ENCODE data around the gene CYB561D2.

The CYB561D2 gene

DNA sequence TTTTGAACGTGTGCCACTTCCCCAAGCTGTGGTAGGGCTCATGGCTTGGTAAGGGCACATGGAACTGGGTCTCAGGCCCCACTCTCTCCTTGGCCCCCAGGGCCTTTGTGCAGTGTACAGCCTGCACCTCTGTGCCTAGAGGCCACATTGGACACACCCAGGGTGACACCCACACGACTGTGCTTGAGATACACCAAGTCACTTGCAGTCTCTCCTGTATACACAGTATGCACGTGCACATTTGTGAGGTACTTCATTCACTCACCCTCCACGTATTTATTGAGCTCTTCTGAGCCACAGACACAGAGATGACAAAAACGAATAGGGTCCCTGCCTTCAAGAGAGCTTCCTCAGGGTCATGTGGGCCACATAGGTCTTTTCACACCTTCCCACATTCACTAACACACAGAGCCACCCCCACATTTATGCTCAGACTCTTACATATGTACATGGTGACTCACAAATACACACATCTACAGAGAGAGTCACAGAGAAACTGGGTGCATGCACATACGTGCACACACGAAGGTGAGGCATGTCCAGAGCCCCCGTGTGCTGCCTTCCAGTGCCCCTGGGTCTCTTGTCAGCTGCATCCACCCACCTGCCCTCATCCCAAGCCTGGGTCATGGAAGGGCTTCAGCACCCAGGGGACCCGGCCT lies 18.5 kb downstream of the CYB561D2 start:
- no peak for DNase-seq

DNA sequence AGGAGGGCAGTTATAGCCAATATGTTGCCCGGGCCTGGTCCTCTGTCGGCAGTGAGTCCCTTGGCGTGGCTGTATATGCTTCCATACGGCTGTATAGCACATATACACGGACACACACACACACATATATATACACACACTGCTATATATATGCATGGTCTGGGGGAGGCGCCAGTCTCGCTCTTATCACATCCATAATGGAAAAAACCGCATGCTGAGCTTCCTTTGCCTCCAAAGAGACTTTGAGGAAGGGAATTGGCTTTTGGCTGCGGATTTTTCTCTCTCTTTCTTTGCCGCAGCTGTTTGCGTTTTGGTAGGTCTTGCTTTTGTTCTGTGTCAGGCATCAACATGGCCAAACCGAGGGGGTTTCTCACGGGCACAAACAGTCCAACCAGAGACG lies 19.9 kb downstream of the CYB561D2 start:
- no peak for DNase-seq

DNA sequence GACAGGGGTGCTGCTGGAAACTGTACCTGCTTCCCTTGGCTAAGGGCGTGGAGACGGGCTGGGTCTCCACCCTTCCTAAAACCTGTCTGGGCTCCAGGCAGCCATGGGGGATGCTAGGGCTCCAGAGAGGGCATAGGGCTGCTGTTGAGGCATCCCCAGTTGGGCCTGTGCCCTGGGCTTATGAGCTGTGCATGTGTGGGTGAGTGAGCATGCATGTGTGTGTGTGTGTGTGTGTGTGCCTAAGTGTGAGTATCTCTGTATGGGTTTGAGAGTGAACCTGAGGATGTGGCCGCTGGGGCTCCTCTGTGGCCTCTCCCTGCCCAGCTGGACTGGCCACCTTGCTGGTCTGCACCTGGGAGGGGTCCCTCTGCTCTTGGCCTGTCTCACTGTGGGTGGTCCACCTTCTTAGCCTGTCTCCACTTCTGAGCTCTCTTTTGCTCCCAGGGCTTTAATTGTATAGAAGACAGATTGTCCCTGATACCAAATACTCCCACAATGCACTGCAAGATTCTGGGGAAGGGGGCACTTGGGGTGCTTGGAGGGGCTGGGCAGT lies 20.5 kb downstream of the CYB561D2 start:
- DNase-seq, result no peak

DNA sequence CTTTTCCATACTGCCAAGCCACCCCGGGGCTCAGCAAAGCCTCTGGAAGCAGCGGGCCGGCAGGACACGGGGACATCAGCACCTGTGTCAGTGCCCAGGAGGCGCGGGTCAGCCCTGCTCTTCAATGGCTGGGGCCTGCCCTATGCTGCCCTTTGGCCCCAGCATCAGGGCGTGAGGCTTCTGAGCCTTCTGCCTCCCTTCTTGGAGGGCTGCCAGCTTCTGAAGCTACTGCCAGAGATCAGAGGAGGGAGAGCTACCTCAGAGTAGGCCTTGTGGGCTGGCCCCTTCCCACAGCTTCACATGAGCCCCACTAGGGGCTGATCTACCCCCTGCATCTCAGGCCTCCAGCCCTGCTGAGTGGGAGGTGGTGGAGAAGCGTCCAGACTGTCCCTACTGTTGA lies 21.7 kb downstream of the CYB561D2 start:
- DNase-seq, result no peak

DNA sequence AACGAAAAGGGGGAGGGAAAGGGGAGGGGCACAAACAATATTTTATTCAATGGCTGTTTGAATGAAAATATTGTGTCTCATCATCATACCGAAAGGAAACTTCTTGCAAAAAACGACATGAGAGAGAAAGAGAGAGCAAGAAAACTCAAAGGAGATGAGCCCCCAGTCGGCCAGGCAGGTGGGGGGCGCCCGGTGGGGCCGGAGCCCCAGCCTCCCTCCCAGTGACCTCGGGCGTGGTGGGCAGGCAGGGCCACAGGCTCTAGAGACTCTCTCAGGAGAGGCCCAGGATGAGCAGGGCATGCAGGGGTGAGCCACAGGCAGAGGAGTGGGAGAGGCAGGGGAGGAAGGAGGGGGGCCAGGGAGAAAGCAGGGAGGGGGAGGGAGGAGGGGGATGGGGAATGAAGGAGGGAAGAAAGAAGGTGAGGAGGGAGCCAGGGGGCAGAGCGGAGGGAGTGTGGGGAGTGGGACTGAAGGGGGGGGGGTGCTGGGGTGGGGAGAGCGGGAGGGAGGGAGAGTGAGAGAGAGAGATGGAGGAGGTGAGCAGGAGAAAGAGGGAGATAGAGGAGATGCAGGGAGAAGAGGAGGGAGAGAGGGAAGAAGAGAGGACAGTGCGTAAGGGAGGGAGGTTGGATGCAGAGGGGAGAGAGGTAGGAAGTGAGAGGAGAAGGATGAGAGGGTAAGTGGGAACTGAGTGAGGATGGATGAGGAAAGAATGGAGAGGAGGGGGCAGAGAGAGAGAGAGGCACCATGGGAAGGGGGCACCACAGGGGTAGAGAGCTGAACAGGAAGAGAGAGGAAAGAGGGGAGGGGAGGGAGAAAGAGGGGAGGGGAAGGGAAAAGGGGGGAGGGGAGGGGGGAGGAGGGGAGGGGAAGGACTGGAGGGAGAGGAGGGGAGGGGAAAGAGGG lies 22.7 kb downstream of the CYB561D2 start:
- no peak for DNase-seq

DNA sequence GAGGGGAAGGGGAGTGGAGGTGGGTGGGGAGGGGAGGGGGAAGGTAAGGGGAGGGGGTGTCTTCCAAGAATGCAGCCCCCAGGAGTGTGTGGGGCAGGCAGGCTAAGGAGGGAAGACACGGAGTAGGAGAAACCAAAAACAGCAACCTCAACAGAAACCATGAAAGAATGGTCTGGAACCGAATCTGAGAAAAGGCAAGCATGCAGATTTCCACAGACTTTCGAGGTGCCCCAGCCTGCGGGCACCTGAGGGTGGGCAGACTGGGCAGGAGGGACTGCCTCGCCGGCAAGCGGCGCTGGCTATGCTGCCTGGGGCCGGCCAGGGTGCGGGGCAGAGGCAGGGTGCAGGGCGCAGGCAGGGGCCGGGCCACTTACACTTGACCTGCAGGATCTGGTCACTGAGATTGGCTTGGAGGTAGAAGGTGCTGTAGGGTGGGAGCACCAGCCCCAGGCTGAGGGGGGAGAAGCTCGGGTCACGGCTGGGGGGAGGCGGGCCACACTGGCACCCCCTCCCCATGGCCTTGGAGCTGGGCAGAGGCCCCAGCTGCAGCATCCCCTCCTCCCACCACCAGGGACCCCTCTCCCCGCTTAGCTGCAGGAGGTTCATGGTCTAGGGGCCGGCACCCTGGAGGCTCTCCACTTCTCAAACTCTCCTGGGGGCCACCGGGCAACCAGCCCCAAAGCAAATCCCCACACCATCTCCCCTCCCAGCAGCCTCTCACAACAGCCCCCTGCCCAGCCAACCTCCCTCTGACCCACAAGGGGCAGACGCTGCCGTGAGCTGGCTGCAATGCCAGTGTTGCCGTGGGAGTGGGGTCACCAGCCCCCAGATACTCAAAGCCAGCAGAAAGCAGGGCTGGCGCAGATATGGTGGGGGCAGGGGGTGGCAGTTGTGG lies 23.9 kb downstream of the CYB561D2 start:
- no peak for DNase-seq

DNA sequence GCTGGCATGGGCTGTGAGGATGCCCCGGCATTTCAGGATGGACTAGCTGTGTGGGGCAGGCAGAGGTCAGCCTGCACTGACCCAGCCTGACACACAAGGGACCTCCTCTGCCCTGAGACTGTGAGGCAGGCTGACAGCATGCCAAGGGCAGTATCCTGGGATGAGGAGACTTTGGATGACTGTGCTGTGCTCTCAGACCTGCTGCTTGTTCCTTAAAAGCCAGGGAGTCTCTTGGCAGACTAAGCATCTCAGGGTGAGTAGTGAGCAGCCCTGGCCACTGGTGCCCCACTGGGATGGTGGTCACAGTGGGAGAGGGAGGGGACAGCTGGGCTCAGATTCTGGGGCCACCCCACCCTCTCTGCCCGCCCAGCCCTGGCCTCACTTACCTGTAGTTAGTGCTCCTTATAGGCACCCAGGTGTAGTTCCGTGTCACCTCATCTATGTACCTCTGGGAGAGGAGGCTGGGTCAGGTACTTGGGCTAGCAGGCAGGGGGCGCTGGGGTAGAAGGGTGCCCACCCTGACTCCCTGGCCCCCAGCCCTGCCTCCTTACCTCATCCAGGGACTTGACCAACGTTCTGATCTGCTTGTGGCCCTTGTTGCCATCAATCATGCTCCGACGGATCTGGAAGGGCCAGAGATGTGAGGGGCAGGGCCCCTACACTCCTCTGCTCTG lies 24.7 kb downstream of the CYB561D2 start:
- no peak for DNase-seq

DNA sequence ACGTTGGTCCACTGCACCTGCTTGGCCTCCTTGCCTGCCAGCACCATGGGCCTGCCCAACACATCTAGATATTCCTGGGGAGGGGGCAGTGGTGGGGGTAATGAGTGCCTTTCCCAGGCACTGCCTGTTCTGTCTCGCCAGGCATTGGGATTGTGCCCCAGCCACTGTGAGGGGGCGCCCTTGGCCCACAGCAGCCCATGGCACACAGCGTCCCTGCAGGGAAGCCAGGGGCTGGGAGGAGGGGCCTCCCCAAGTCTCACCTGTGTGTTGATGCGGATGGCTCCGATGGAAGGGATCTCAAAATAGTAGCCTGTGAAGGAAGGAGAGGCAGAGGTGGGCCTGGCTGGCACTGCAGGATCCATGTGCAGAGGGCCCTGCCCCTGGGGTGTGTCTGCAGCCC lies 27.4 kb downstream of the CYB561D2 start:
- no peak for DNase-seq

DNA sequence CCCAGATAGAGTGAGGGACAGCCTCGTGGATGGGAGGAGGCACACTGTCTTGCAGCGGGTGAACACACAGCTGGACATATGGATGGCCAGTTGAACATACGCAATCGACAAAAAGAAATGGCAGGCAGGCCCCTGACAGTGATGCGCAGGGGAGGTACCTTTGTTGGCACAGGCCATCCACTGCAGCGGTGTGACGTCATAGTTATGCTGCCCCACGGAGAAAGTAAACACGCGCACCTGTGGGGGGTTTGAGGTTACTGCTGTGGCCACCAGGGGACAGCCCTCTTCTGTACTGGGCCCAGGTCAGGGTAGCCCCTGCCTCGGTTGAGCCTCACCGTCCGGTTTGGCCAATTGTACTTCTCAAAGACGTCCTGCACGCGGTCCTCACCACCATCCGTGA lies 28.1 kb downstream of the CYB561D2 start:
- DNase-seq, result no peak

DNA sequence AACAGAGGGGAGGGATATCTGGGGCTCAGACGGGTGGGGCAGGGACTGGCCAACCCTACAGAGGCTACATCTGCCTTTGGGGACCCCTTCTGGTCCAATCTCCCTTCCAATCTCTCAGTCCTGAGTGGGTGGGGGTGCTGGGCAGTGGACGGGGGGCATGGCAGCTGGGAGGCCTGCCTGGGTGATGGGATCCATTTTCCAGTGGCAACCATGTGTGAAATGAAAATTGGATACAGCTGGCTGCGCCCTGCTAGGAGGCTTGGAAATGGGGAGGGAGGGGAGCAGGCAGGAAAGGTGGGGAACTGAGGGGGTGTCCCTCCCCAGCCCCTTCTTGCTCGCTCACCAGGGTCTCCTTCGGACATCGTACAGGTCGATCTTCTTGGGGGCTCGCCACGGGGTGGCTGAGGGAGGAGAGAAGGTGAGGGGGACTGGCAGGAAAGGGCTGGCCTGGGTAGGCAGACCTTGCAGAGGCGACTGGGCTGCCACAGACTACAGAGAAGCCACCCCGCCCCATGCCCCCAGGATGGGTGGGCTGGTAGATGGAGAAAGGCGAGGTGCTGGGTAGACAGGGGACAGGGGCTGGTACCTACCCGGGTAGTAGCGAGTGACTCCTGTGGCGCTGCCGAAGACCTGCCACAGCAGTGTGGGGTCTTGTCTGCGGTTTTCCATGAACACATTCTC lies 29.9 kb downstream of the CYB561D2 start:
- no peak for DNase-seq

DNA sequence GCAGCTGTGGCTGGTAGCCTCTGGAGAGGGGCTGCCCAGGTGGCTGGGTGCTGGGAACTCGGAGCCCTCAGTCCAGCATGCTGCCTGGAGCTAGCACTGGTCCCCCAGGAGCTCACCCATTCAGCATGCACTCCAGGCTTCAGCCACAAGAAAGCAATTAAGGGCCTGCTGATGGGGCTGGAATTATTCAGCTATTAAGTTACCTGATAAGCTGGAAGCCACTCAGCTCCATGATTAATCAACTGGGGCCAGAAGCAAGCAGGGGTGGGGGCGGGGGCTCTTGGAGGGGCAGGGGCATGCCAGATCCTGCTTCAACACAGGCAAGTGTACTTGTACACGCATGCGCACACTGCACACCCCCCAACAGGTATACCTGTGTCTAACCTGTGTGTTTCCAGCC lies 30.7 kb downstream of the CYB561D2 start:
- no peak for DNase-seq

DNA sequence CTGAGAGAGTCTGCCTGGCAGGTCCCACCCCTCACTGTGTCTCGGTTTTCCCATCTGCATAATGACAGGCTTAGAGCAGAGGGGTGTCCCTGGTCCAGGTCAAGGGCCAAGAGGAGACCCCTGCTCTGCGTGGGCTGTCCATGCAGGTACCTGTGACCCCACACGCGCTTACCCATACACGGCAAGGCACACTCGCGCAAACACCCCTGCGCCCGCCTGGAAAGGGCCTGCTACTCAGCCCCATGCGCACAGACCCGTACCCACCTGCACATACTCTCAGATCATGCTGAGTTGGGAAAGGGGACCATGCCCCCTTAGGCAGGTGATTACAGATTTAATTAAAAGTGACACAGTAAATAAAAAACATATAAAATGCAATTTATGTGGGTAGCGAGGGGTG lies 32.1 kb downstream of the CYB561D2 start:
- no peak for DNase-seq

DNA sequence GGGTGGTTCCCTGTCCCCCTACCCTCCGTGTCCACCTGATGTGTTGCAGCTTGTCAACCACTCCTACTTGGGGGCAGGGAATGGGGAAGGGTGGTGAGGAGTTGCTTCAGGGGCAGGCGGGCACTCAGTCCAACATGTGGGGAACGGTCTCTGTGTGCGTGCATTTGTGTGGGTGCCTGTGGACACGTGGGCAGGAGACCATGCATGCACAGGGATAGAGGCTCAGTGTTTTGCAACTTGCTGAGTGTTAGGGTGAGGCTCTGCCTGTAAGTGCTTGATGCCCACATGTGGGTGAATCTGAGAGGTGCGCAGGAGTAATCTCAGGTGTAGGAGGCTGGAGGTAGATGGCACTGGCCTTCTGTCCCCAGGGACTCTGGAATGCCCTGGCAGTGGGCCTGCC lies 33.1 kb downstream of the CYB561D2 start:
- DNase-seq, result no peak

DNA sequence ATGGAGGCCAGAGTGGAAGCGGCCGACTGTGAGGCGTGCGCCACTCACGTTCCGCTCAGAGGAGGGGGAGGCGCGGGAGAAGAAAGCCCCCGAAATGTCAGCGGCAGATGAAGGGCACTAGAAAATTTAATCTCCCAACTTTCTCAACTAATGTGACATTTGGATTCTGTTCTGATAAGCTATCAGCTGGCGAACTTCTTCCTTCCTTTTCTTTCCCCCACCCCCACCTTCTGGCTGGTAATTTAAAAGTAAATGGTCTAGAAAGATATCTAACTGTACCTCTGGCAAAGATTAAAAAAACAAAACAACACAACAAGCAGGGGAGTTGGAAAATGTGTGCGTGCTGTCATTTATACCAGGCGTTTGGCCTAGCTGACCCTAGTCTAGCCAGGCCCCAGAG lies 35.1 kb downstream of the CYB561D2 start:
- no peak for DNase-seq

DNA sequence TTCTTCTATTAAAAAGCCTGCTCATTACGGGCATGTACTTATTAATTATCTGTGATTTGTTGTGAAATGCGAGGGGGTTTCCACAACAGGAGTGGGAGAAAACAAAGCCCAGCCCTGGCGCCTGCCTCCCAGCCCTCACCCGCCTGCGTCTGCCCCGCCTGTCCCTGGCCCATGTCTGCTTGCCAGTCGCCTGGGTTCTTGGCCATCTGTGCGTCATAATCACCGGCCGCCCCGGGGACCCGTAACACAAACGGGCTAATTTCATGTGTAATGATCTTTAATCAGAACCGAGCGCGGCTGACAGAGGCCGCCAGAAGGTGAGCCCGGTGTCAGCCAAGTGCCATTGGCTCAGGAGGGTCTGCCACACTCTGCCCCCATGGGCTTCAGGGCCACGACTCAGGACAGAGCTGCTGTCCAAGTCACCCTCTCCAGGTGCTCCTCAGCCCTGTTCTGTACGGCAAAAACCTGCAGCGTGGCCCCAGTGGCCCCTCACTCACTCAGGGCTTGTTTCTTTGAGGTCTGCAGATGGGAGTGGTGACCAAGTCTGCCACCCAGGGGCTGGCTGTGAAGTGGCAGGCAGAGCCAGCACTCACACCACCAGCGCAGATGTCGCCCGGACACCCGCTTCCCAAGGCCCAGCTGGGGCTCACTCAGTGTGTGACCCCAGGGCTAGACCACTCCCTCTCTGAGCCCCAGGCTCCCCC lies 37.5 kb downstream of the CYB561D2 start:
- no peak for DNase-seq

DNA sequence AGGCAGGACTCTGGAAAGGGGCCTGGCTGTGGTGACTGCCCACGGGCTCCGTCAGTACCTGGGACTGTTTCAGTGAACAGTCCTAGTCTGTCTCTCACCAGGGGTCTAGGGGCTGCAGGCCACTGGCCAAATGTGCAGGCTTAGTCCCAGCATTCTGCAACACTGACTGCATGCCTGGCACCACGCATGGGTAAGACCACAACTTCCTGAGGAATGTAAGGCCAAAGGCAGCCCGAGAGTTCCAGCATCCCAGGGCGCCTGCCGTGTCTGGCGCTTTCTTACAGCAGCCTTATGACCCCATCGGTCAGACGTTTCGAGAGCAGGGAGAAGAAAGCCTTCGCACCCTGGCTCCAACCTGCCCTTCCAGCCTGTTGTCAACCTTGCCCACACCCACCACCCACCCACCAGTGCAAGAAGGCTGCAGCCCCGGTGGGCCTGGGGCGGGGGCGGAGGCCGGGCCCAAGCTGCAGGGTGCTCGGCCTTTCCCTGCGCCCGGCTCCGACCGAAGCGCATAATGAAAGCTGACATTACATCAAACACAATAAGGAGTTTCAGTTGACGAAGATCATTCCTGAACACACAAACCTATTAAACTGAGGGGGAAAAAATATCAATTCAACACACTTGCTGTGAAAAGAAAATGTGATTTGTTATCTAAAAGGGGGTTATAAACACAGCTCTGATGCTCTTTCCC lies 38.2 kb downstream of the CYB561D2 start:
- no peak for DNase-seq

DNA sequence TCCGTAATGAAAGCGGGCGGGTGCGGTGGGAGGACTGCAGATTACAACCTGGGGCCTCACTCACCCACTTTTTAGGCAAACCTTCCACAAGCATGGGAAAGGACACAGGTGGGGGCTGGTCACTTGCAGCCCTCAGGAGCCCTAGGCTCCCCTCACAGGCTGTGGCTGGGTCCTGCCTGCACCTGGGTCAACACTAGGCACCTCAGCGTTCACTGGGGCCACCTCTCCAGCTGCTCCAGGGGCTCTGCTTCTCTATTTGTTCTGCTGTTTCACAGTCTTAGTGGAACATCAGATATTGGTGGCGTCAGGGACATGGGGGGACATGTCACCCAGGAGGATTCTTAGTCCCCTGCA lies 38.7 kb downstream of the CYB561D2 start:
- DNase-seq, result no peak

DNA sequence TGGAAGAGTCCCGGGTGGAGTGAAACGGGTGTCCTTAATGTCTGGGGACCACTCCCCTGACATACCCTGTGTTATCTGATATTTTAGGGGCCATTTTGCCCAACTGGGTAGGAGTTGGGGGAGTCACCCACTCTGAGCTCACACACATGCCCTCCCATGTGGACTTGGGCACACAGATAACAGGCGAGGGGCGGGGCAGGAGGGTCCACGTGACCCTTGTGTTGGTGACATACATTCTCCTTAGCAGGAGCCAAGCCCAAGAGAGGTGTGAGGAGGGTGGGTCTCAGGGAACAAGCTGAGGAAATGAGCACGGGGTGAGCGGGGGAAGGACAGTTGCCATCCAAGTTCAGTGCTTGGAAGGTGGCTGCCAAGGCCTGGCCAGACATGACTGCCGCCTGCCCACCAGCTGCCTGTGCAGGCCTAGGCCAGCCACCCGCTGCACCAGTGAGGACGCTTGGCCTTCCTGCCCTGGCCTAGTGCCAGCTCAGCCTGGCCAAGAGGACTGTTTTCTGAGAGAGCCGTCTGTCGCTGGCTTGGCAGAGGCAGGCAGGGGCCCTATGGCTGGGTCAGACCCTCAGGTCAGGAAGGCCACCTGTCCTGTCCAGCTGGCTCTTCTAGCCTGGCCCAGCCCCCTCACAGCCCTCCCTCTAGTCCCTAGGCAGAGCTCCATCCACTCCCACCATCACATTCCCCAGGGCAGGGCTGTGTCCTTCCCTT lies 40.0 kb downstream of the CYB561D2 start:
- DNase-seq, result peak; percentile 7

DNA sequence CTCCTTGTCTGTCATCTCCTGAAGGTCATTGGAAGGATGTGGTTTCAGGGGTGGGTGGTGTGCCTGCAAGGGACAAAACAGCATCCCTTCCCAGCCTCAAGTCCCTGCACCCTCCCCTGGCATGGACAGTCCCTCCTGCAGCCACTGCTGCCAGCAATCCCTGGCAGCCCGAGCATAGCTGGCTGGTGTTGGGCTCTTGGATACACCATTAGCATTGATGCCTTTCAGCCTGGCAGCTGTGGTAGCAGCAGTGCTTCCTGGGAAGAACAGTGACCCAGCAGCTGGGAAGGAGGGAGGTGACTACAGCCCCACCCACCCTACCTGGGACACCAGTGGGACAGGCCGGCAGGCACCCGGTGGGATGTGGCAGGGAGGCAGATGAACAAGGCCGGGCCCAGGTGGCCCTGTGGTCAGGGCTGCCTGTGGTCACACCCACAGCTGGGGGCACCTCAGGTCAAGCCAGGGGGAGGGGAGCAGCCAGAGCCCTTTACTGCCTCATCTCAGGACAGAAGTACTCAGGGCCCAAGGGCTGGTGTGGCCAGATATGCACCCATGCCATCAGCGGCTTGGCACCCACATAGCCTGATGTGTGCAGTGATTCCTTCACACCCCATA lies 41.5 kb downstream of the CYB561D2 start:
- no peak for DNase-seq

DNA sequence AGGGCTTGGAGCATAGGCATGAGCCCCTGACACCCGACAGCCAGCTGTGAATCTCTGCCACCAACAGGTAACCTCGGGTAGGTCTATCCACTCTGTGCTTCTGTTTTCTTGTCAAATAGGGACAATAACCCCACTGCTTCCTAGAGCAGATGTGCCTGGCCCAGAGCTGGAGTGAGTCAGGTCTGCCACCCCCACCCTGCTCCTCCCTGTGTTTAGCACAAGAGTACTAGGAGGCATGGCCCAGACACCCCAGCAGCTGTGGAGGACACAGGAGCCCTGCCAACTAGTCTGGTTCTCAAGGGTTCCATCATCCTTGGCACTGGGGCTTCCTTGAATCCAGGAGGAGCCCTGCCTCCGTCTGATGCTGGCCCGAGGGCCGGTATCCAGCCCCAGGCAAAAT lies 42.4 kb downstream of the CYB561D2 start:
- DNase-seq, result no peak

Data from NCI-H774 (cell line).